Ishikawa (cell line): Measurements from ENCODE around the gene AGPAT2.

Experiments
- CEBPB ChIP-seq: IDR thresholded peaks from 2 replicates; pipeline ENCODE4 v1.6.1; 2012
- CREB1 ChIP-seq: IDR thresholded peaks from 2 replicates; pipeline ENCODE4 v1.6.1; 2012; ENCODE audit warnings: low read depth
- EGR1 ChIP-seq: IDR thresholded peaks from 2 replicates; pipeline ENCODE4 v1.6.1; 2012
- EP300 ChIP-seq: IDR thresholded peaks from 2 replicates; pipeline ENCODE4 v1.6.1; 2012; ENCODE audit warnings: borderline replicate concordance
- FOXM1 ChIP-seq: IDR thresholded peaks from 2 replicates; pipeline ENCODE4 v1.6.1; 2012; ENCODE audit warnings: low read depth, borderline replicate concordance
- NFIC ChIP-seq: IDR thresholded peaks from 2 replicates; pipeline ENCODE4 v1.6.1; 2012
- RAD21 ChIP-seq: IDR thresholded peaks from 2 replicates; pipeline ENCODE4 v1.6.1; 2012; ENCODE audit warnings: low read depth
- REST ChIP-seq: IDR thresholded peaks from 2 replicates; pipeline ENCODE4 v1.6.1; 2012; ENCODE audit warnings: low read depth, mild to moderate bottlenecking
- TAF1 ChIP-seq: IDR thresholded peaks from 2 replicates; pipeline ENCODE4 v1.6.1; 2012; ENCODE audit warnings: low read depth, mild to moderate bottlenecking
- TCF12 ChIP-seq: IDR thresholded peaks from 2 replicates; pipeline ENCODE4 v1.6.1; 2012; ENCODE audit warnings: low read depth
- TEAD4 ChIP-seq: IDR thresholded peaks from 2 replicates; pipeline ENCODE4 v1.6.1; 2012
- USF1 ChIP-seq: IDR thresholded peaks from 2 replicates; pipeline ENCODE4 v1.6.1; 2012
- YY1 ChIP-seq: IDR thresholded peaks from 2 replicates; pipeline ENCODE4 v1.6.1; 2012; ENCODE audit warnings: low read depth
- ZBTB7A ChIP-seq: IDR thresholded peaks from 2 replicates; pipeline ENCODE4 v1.6.1; 2012; ENCODE audit warnings: low read depth
- TF ChIP-seq, protein P1 (sequence below): IDR thresholded peaks from 2 replicates; pipeline ENCODE4 v1.6.1; 2012

AGPAT2 gene

DNA sequence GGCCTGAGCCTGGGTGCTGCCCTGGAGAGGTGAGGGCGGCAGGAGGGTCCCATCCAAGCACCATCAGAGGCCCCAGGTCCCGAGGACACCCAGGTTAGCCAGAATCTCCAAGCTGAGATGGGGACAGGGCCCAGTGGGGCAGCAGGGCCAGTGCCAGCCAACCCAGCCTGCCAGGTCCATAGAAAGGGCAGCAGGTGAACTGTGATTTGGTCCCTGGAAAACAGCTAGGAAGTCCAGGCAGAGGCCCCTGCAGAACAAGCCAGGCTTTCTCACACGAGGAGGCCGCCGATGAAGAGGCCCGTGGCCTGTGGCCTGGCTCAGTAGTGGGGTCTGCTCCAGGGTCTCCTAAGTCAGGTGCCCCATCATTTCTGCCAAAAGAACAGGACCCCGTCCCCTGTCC lies 2.0 kb downstream of the AGPAT2 start:
- no peak for TF ChIP-seq EGR1
- TF ChIP-seq ZBTB7A, result no peak
- TF ChIP-seq REST, result no peak
- TF ChIP-seq YY1, result no peak
- TF ChIP-seq, protein P1, sequence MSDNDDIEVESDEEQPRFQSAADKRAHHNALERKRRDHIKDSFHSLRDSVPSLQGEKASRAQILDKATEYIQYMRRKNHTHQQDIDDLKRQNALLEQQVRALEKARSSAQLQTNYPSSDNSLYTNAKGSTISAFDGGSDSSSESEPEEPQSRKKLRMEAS, result no peak
- TF ChIP-seq NFIC, result no peak
- no peak for TF ChIP-seq EP300
- no peak for TF ChIP-seq RAD21
- TF ChIP-seq TEAD4, result no peak
- no peak for TF ChIP-seq TCF12
- TF ChIP-seq CEBPB, result no peak
- no peak for TF ChIP-seq USF1
- TF ChIP-seq FOXM1, result no peak
- no peak for TF ChIP-seq CREB1
- TF ChIP-seq TAF1, result no peak

- TF ChIP-seq FOXM1 (no peak), REST (no peak), ZBTB7A (no peak)
Measured at GRCh38 chr9:136684799-136685198, 2.5 kb downstream of the AGPAT2 start.

DNA sequence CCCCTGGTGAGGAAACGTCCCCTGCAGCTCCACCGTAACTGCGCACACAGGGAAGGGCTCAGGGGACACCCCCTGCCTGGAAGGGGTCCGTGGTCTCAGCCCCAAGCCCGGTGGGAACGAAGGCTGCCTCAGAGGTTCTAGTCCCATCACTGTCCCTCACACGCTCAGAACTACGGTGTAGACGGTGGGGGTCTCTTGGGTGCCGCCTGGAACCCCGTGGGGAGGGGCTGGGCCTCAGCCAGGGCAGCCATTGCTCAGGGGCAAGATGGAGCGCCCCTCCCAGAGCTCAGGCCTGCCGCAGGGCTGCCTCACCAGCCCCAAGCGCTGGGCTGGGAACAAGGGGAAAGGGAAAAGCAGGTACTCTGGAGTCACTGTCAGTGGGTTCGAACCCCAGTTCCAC lies 2.9 kb downstream of the AGPAT2 start:
- TF ChIP-seq, protein P1, result no peak
- no peak for TF ChIP-seq TAF1
- TF ChIP-seq CEBPB, result no peak
- TF ChIP-seq FOXM1, result no peak
- TF ChIP-seq ZBTB7A, result no peak
- TF ChIP-seq REST, result no peak
- no peak for TF ChIP-seq EP300
- TF ChIP-seq NFIC, result no peak
- TF ChIP-seq TEAD4, result no peak
- no peak for TF ChIP-seq CREB1
- TF ChIP-seq TCF12, result no peak
- no peak for TF ChIP-seq RAD21

DNA sequence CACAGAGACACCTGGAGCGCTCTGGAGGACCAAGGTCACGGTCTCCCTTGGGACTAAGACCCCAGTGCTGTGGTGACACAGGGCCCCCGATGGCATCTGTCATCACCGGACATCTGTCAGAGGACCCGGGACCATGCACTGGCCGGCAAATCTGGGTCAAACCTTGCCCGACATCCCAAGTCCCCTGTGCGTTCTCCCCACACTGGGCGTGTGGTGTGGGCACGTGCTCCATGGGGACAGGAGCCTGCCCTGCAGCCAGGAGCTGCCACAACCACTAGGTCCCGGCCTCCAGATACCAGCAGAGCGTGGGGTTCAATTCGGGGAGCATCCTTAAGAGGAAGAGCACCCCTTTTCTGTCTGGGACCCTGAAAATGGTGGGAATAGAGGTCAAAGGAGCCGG lies 3.5 kb downstream of the AGPAT2 start:
- TF ChIP-seq EGR1 (no peak), YY1 (no peak), CEBPB (no peak), ZBTB7A (no peak), REST (no peak), RAD21 (no peak), FOXM1 (no peak), NFIC (no peak), CREB1 (no peak), USF1 (no peak), TAF1 (no peak), EP300 (no peak), TEAD4 (no peak), TCF12 (no peak)
- TF ChIP-seq, protein P1, result no peak
